Panc1 (cell line): ENCODE data around the gene MED16. TPM values are rescaled to one million over a fixed set of nuclear protein-coding genes. Genes with fewer than 3 reads are reported as not detected.
A peak's percentile ranks its signal among the peaks of the same experiment; 100 is the strongest.

Experiments
- ATAC-seq: fragments of 200-7000 bp; cut with Tn5 transposase; 2 replicates; pipeline ENCODE4 v1.9.1; 2020; ENCODE audit warnings: mild to moderate bottlenecking, moderate library complexity
- BruUV-seq: library from RNA; stranded (reverse); fragments of 400-500 nt; replicated peaks from 2 replicates; lab custom pipeline; 2021; lab: Mats Ljungman, UMichigan
- CTCF ChIA-PET: fragments of 300-600 bp; sonication (Branson Sonifier 250); formaldehyde crosslinking; loops from one replicate; lab custom pipeline; 2022; ENCODE audit warnings: antibody characterized with exemption; lab: Charles Lee
- POLR2A ChIA-PET: fragments of 300-600 bp; sonication (Branson Sonifier 250); formaldehyde crosslinking; loops from one replicate; lab custom pipeline; 2022; ENCODE audit warnings: antibody characterized with exemption; lab: Charles Lee
- DNase-seq: peaks from one replicate; pipeline ENCODE4 v3.0.0-alpha.2; 2010; ENCODE audit warnings: low read depth, low spot score
- H3K27ac ChIP-seq: 2 replicates; pipeline ENCODE4 v1.5.1; 2011; ENCODE audit warnings: mild to moderate bottlenecking, low read length, inconsistent platforms
- H3K27me3 ChIP-seq: fragments of 200-500 bp; sonication (Bioruptor generic); 2 replicates; pipeline ENCODE4 v1.6.0; 2014; ENCODE audit warnings: low read length, inconsistent platforms; ENCODE audit not compliant: control insufficient read depth, insufficient read depth
- H3K36me3 ChIP-seq: fragments of 200-500 bp; sonication (Bioruptor generic); 2 replicates; pipeline ENCODE4 v1.5.1; 2014; ENCODE audit warnings: inconsistent platforms, mild to moderate bottlenecking, low read length, moderate library complexity; ENCODE audit not compliant: control insufficient read depth, insufficient read depth
- H3K4me1 ChIP-seq: 2 replicates; pipeline ENCODE4 v1.5.1; 2011; ENCODE audit warnings: inconsistent platforms, mild to moderate bottlenecking, low read length, moderate library complexity; ENCODE audit not compliant: control insufficient read depth, insufficient read depth
- H3K4me3 ChIP-seq, 2 experiments: 2 replicates each; pipeline ENCODE4 v1.5.1; 2011 to 2012; ENCODE audit warnings: low read depth in 2 of 2, low read length in 2 of 2, mild to moderate bottlenecking in 2 of 2, inconsistent platforms in 1 of 2, moderate library complexity in 1 of 2
- H3K9me3 ChIP-seq: fragments of 200-500 bp; sonication (Bioruptor generic); 2 replicates; pipeline ENCODE4 v1.5.1; 2014; ENCODE audit warnings: low read depth, mild to moderate bottlenecking, inconsistent platforms, low read length, moderate library complexity; ENCODE audit not compliant: control insufficient read depth, insufficient read depth
- POLR2AphosphoS5 ChIP-seq: IDR thresholded peaks from 2 replicates; pipeline ENCODE4 v1.6.1; 2012; ENCODE audit warnings: mild to moderate bottlenecking, low read depth, low read length, moderate library complexity
- SIN3A ChIP-seq: IDR thresholded peaks from 2 replicates; pipeline ENCODE4 v1.6.1; 2012; ENCODE audit warnings: low read depth, mild to moderate bottlenecking, low read length, moderate library complexity, borderline replicate concordance; ENCODE audit not compliant: insufficient read depth
- TCF7L2 ChIP-seq: IDR thresholded peaks from 2 replicates; pipeline ENCODE4 v1.6.1; 2011; ENCODE audit warnings: mild to moderate bottlenecking, low read depth, low read length, inconsistent platforms
- in situ Hi-C: cut with HindIII; loops from 2 replicates; pipeline ENCODE4 v1.10.0; 2016; ENCODE audit warnings: low sequenced_read_pairs, low pct_unique_long_range_greater_than_20kb
- intact Hi-C: fragments of 100-400 bp; cut with micrococcal nuclease; formaldehyde crosslinking; loops from one replicate; pipeline ENCODE4 v1.10.0; 2022; ENCODE audit not compliant: unreplicated experiment
- total RNA-seq: library from RNA; stranded (reverse); gene quantifications from one replicate; pipeline ENCODE4 v1.2.1, GENCODE V29; 2021; ENCODE audit not compliant: unreplicated experiment
- TF ChIP-seq, protein P1 (sequence below): fragments of 450-650 bp; IDR thresholded peaks from 2 replicates; pipeline ENCODE4 v1.5.1; 2017; ENCODE audit warnings: mild to moderate bottlenecking
- TF ChIP-seq, protein P2 (sequence below), 2 experiments: IDR thresholded peaks; 2 replicates each; pipeline ENCODE4 v1.6.1; 2011 to 2012; ENCODE audit warnings: low read depth in 2 of 2, control low read depth in 1 of 2, low read length in 1 of 2, mild to moderate bottlenecking in 1 of 2, moderate library complexity in 1 of 2; ENCODE audit not compliant: insufficient read depth in 1 of 2

Gene MED16
- total RNA-seq, 1 experiment from 2014 or later = 39.5 TPM

GRCh38 chr19:924553-925086 is 31.6 kb upstream of the MED16 start:
- Histone ChIP-seq H3K4me1 (no peaks in the 10 kb centered on the region; the same call in 1 of the 2 replicates), H3K27ac (peak overlapping the region; percentile 80), H3K36me3 (peaks cover 8% of the 10 kb centered on the region; the same call in 1 of the 2 replicates), H3K4me3 (peak overlapping the region; percentile 71 to 76), H3K9me3 (no peaks in the 10 kb centered on the region), H3K27me3 (no peaks in the 10 kb centered on the region)
- in situ Hi-C loops (no loop called here), intact Hi-C loops (no loop called here)
- no peak for DNase-seq
- POLR2A ChIA-PET = no interaction called here
- no peak for ATAC-seq
- TF ChIP-seq, protein P1, sequence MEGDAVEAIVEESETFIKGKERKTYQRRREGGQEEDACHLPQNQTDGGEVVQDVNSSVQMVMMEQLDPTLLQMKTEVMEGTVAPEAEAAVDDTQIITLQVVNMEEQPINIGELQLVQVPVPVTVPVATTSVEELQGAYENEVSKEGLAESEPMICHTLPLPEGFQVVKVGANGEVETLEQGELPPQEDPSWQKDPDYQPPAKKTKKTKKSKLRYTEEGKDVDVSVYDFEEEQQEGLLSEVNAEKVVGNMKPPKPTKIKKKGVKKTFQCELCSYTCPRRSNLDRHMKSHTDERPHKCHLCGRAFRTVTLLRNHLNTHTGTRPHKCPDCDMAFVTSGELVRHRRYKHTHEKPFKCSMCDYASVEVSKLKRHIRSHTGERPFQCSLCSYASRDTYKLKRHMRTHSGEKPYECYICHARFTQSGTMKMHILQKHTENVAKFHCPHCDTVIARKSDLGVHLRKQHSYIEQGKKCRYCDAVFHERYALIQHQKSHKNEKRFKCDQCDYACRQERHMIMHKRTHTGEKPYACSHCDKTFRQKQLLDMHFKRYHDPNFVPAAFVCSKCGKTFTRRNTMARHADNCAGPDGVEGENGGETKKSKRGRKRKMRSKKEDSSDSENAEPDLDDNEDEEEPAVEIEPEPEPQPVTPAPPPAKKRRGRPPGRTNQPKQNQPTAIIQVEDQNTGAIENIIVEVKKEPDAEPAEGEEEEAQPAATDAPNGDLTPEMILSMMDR = no peak
- TF ChIP-seq POLR2AphosphoS5 (no peak), SIN3A (no peak), TCF7L2 (no peak)
- TF ChIP-seq, protein P2, sequence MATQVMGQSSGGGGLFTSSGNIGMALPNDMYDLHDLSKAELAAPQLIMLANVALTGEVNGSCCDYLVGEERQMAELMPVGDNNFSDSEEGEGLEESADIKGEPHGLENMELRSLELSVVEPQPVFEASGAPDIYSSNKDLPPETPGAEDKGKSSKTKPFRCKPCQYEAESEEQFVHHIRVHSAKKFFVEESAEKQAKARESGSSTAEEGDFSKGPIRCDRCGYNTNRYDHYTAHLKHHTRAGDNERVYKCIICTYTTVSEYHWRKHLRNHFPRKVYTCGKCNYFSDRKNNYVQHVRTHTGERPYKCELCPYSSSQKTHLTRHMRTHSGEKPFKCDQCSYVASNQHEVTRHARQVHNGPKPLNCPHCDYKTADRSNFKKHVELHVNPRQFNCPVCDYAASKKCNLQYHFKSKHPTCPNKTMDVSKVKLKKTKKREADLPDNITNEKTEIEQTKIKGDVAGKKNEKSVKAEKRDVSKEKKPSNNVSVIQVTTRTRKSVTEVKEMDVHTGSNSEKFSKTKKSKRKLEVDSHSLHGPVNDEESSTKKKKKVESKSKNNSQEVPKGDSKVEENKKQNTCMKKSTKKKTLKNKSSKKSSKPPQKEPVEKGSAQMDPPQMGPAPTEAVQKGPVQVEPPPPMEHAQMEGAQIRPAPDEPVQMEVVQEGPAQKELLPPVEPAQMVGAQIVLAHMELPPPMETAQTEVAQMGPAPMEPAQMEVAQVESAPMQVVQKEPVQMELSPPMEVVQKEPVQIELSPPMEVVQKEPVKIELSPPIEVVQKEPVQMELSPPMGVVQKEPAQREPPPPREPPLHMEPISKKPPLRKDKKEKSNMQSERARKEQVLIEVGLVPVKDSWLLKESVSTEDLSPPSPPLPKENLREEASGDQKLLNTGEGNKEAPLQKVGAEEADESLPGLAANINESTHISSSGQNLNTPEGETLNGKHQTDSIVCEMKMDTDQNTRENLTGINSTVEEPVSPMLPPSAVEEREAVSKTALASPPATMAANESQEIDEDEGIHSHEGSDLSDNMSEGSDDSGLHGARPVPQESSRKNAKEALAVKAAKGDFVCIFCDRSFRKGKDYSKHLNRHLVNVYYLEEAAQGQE (IDR thresholded peaks at IDR 0.05; ENCODE audit: insufficient read depth in 1 of 2, low read depth in 2 of 2, low read length in 1 of 2) = no peak
- BruUV-seq = no TSS peak
- CTCF ChIA-PET = no interaction called here

DNA sequence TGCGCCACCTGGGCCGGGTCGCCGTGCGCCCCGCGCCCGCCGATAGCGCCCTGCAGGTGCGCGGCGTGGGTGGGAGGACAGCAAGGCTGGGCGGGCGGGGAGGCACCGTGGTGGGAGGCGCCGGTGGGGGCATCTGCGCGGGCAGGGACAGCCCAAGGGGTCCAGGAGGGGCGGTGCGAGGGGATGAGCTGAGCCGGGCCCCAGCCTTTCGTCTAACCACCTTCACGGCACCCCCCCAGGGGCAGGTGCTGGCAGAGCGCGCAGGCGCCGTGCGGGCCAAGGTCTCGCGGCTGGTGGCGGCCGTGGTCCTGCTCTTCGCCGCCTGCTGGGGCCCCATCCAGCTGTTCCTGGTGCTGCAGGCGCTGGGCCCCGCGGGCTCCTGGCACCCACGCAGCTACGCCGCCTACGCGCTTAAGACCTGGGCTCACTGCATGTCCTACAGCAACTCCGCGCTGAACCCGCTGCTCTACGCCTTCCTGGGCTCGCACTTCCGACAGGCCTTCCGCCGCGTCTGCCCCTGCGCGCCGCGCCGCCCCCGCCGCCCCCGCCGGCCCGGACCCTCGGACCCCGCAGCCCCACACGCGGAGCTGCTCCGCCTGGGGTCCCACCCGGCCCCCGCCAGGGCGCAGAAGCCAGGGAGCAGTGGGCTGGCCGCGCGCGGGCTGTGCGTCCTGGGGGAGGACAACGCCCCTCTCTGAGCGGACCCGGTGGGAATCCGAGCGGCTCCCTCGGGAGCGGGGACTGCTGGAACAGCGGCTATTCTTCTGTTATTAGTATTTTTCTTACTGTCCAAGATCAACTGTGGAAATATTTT is 27.3 kb upstream of the MED16 start:
- ChIA-PET CTCF (interaction anchor here (0.6 kb wide), 1 partner anchor 10 kb away, joined by 8 read pairs; no protein-coding TSS in a partner anchor), POLR2A (interaction anchor here (0.6 kb wide), 1 partner anchor 64 kb away, joined by 3 read pairs; the partner anchor contains the start of gene WDR18)
- H3K27me3 ChIP-seq = no peaks in the 10 kb centered on the region
- TF ChIP-seq, protein P1 = no peak
- TF ChIP-seq SIN3A = no peak
- no peak for TF ChIP-seq POLR2AphosphoS5
- no peak for TF ChIP-seq TCF7L2
- TF ChIP-seq, protein P2 (IDR thresholded peaks at IDR 0.05; ENCODE audit: insufficient read depth in 1 of 2, low read depth in 2 of 2, low read length in 1 of 2) = no peak
- peak; percentile 51 for ATAC-seq
- no TSS peak for BruUV-seq
- H3K9me3 ChIP-seq = no peaks in the 10 kb centered on the region
- no peak overlapping the region for H3K27ac ChIP-seq
- H3K36me3 ChIP-seq = no peaks in the 10 kb centered on the region
- H3K4me3 ChIP-seq = peak overlapping the region; percentile 26 to 38
- no peak for DNase-seq
- intact Hi-C loops = no loop called here
- in situ Hi-C loops = no loop called here
- H3K4me1 ChIP-seq = no peaks in the 10 kb centered on the region
